HCT116 (cell line): ENCODE results near the gene PROB1. TPM values are rescaled to one million over a fixed set of nuclear protein-coding genes. Genes with fewer than 3 reads are reported as not detected.

Experiments
- ATAC-seq: fragments of 200-7000 bp; cut with Tn5 transposase; 2 replicates; pipeline ENCODE4 v1.9.1; 2020; ENCODE audit warnings: mild to moderate bottlenecking, moderate library complexity
- BruUV-seq: library from RNA; stranded (reverse); fragments of 400-500 nt; replicated peaks from 2 replicates; lab custom pipeline; 2021; lab: Mats Ljungman, UMichigan
- CTCF ChIA-PET: fragments of 300-600 bp; sonication (Branson Sonifier 250); formaldehyde crosslinking; loops from one replicate; lab custom pipeline; 2021; ENCODE audit warnings: antibody characterized with exemption; lab: Charles Lee
- POLR2A ChIA-PET: fragments of 300-600, 350-600 bp; sonication (Branson Sonifier 250); formaldehyde crosslinking; loops from one replicate; lab custom pipeline; 2021; ENCODE audit warnings: antibody characterized with exemption; lab: Charles Lee
- RAD21 ChIA-PET, 2 experiments: fragments of 300-600 bp; sonication (Branson Sonifier 250); formaldehyde crosslinking; loops; one replicate each; lab custom pipeline; 2023; ENCODE audit warnings: low total read pairs in 2 of 2; ENCODE audit not compliant: uncharacterized antibody in 2 of 2, unreplicated experiment in 2 of 2, low non-redundant PET in 1 of 2; lab: Charles Lee
- DNase-seq: peaks from one replicate; pipeline ENCODE4 v3.0.0-alpha.2; 2010; ENCODE audit warnings: low read depth, low spot score
- H2AFZ ChIP-seq: fragments of 200-600 bp; shearing (Covaris generic), sonication (generic); 2 replicates; pipeline ENCODE4 v1.6.1; 2017; ENCODE audit warnings: low read depth, mixed run types, mixed read lengths, antibody characterized with exemption, low read length; ENCODE audit not compliant: poor library complexity, severe bottlenecking
- H3K27ac ChIP-seq: 2 replicates; pipeline ENCODE4 v1.5.1; 2012; ENCODE audit warnings: low read depth, low read length
- H3K27me3 ChIP-seq: fragments of 200-600 bp; sonication (generic); 2 replicates; pipeline ENCODE4 v1.6.1; 2016; ENCODE audit warnings: mixed run types, low read length, mixed read lengths; ENCODE audit not compliant: insufficient read depth
- H3K36me3 ChIP-seq, 2 experiments: fragments of 200-500 bp in 1 of 2; fragments of 200-600 bp in 1 of 2; sonication (Bioruptor generic) in 1 of 2; sonication (generic) in 1 of 2; 2 replicates each; pipeline versions ENCODE4 v1.5.1 to v1.6.1; 2014 to 2016; ENCODE audit warnings: low read length in 2 of 2, inconsistent platforms in 1 of 2, mixed read lengths in 1 of 2, mixed run types in 1 of 2; ENCODE audit not compliant: insufficient read depth in 2 of 2, control insufficient read depth in 1 of 2
- H3K4me1 ChIP-seq, 2 experiments: fragments of 200-600 bp in 1 of 2; sonication (generic) in 1 of 2; 2 replicates each; pipeline versions ENCODE4 v1.5.1 to v1.6.1; 2012 to 2017; ENCODE audit warnings: low read length in 2 of 2, inconsistent platforms in 1 of 2, mild to moderate bottlenecking in 1 of 2, mixed read lengths in 1 of 2, mixed run types in 1 of 2, moderate library complexity in 1 of 2; ENCODE audit not compliant: insufficient read depth in 2 of 2, control insufficient read depth in 1 of 2
- H3K4me2 ChIP-seq: fragments of 200-600 bp; sonication (generic); 2 replicates; pipeline ENCODE4 v1.6.1; 2017; ENCODE audit warnings: mixed run types, low read length, mixed read lengths
- H3K4me3 ChIP-seq, 2 experiments: fragments of 200-600 bp in 1 of 2; sonication (generic) in 1 of 2; replicated peaks in 1 of 2; 2 replicates each; pipeline ENCODE4 v1.5.1; 2011 to 2016; ENCODE audit warnings: low read length in 2 of 2, control low read depth in 1 of 2, low read depth in 1 of 2, mild to moderate bottlenecking in 1 of 2, mixed read lengths in 1 of 2, mixed run types in 1 of 2
- H3K79me2 ChIP-seq: fragments of 200-600 bp; sonication (generic); 2 replicates; pipeline ENCODE4 v1.6.1; 2017; ENCODE audit warnings: mild to moderate bottlenecking, mixed run types, low read length, moderate library complexity, mixed read lengths; ENCODE audit not compliant: insufficient read depth
- H3K9ac ChIP-seq: fragments of 200-600 bp; sonication (generic); 2 replicates; pipeline ENCODE4 v1.6.1; 2016; ENCODE audit warnings: low read length, mixed read lengths
- H3K9me2 ChIP-seq: fragments of 200-600 bp; sonication (generic), shearing (Covaris generic); 2 replicates; pipeline ENCODE4 v1.6.1; 2017; ENCODE audit warnings: mixed run types, mild to moderate bottlenecking, moderate library complexity; ENCODE audit not compliant: insufficient read depth
- H3K9me3 ChIP-seq, 2 experiments: fragments of 200-500 bp in 1 of 2; fragments of 200-600 bp in 1 of 2; sonication (Bioruptor generic) in 1 of 2; sonication (generic) in 1 of 2; 2 replicates each; pipeline ENCODE4 v1.6.1; 2014 to 2017; ENCODE audit warnings: low read length in 2 of 2, mixed read lengths in 2 of 2, inconsistent platforms in 1 of 2, low read depth in 1 of 2, mild to moderate bottlenecking in 1 of 2, mixed run types in 1 of 2, moderate library complexity in 1 of 2; ENCODE audit not compliant: control insufficient read depth in 1 of 2, insufficient read depth in 1 of 2
- H4K20me1 ChIP-seq: fragments of 200-600 bp; sonication (generic), shearing (Covaris generic); 2 replicates; pipeline ENCODE4 v1.6.1; 2017; ENCODE audit warnings: mixed run types, mild to moderate bottlenecking, moderate library complexity; ENCODE audit not compliant: insufficient read depth
- FOSL1 ChIP-seq: IDR thresholded peaks from 2 replicates; pipeline ENCODE4 v1.6.1; 2012; ENCODE audit warnings: low read depth
- JUND ChIP-seq: IDR thresholded peaks from 2 replicates; pipeline ENCODE4 v1.6.1; 2012
- RAD21 ChIP-seq: IDR thresholded peaks from 2 replicates; pipeline ENCODE4 v1.6.1; 2012; ENCODE audit warnings: low read depth, mild to moderate bottlenecking
- REST ChIP-seq: IDR thresholded peaks from 2 replicates; pipeline ENCODE4 v1.6.1; 2012; ENCODE audit warnings: low read depth
- ZNF274 ChIP-seq: fragments of 200-500 bp; sonication (Bioruptor generic); IDR thresholded peaks from 2 replicates; pipeline ENCODE4 v1.6.1; 2014; ENCODE audit warnings: mild to moderate bottlenecking, low read depth, low read length, inconsistent platforms
- intact Hi-C: fragments of 100-400 bp; cut with micrococcal nuclease; formaldehyde crosslinking; loops from 2 replicates; pipeline ENCODE4 v1.10.0; 2022
- total RNA-seq: library from RNA; stranded (reverse); gene quantifications from one replicate; pipeline ENCODE4 v1.2.1, GENCODE V29; 2021; ENCODE audit not compliant: unreplicated experiment
- TF ChIP-seq, protein P1 (sequence below): IDR thresholded peaks from 2 replicates; pipeline ENCODE4 v1.6.1; 2012

The PROB1 gene
- total RNA-seq, 1 experiment from 2014 or later, result 1.7 TPM

GRCh38 chr5:139392324-139392677 lies 2.6 kb downstream of the PROB1 start:
- Histone ChIP-seq H3K27me3 (no peaks in the 10 kb centered on the region), H2AFZ (no peak overlapping the region), H3K9ac (peak overlapping the region; percentile 89), H3K9me2 (no peaks in the 10 kb centered on the region), H3K79me2 (peaks cover 8% of the 10 kb centered on the region; the same call in 1 of the 2 replicates), H3K9me3 (no peaks in the 10 kb centered on the region), H3K4me3 (peak overlapping the region; percentile 65 to 79), H3K27ac (peak overlapping the region; percentile 82), H3K4me2 (peak overlapping the region; percentile 87), H3K36me3 (no peaks in the 10 kb centered on the region), H4K20me1 (no peaks in the 10 kb centered on the region), H3K4me1 (peaks cover 15 to 52% of the 10 kb centered on the region in 2 experiments)
- RAD21 ChIA-PET, result interaction anchor here in 1 of 2 experiments (0.6 kb wide), 1 partner anchor 60 kb away, joined by 3 read pairs; no protein-coding TSS in a partner anchor
- peak; percentile 64 for ATAC-seq
- no peak for TF ChIP-seq JUND
- no peak for TF ChIP-seq FOSL1
- TF ChIP-seq ZNF274, result no peak
- no peak for TF ChIP-seq RAD21
- TF ChIP-seq, protein P1, sequence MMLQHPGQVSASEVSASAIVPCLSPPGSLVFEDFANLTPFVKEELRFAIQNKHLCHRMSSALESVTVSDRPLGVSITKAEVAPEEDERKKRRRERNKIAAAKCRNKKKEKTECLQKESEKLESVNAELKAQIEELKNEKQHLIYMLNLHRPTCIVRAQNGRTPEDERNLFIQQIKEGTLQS, result no peak
- no peak for TF ChIP-seq REST
- DNase-seq, result no peak
- no TSS peak for BruUV-seq
- intact Hi-C loops, result loop anchor here (1.0 to 5.0 kb wide), 4 partner anchors 50 to 815 kb away; partner anchors contain the start of genes HSPA9 and MATR3
- POLR2A ChIA-PET, result interaction anchor here (0.6 to 1.1 kb wide), 6 partner anchors 8 to 119 kb away, joined by 3 to 4 read pairs (median 4); partner anchors contain the start of gene SPATA24
- CTCF ChIA-PET, result interaction anchor here (0.6 to 3.2 kb wide), 6 partner anchors 10 to 845 kb away, joined by 3 to 10 read pairs (median 4); partner anchors contain the start of genes PAIP2 and SPATA24
